Choroid plexus epithelial cell (primary cell): ENCODE results near the gene CHST11.

Source experiments
- DNase-seq: peaks from one replicate; pipeline ENCODE4 v3.0.0-alpha.2; 2010; ENCODE audit warnings: low read depth
- H3K4me3 ChIP-seq: 2 replicates; pipeline ENCODE4 v1.5.1; 2011; ENCODE audit warnings: low read depth, mild to moderate bottlenecking, control low read depth, low read length, moderate library complexity
- CTCF ChIP-seq: conservative IDR thresholded peaks from 2 replicates; pipeline ENCODE4 v1.5.1; 2011; ENCODE audit warnings: low read depth, mild to moderate bottlenecking, control low read depth, inconsistent platforms, low read length, moderate library complexity

CHST11 gene

GRCh38 chr12:104720339-104721038 is 263.7 kb downstream of the CHST11 start:
- peak overlapping the region; percentile 45 for H3K4me3 ChIP-seq
- TF ChIP-seq CTCF = no peak
- DNase-seq = peak; percentile 73

GRCh38 chr12:104721039-104721405 is 264.3 kb downstream of the CHST11 start:
- peak overlapping the region; percentile 45 for H3K4me3 ChIP-seq
- no peak for TF ChIP-seq CTCF
- DNase-seq = no peak

- DNase-seq = no peak
- H3K4me3 ChIP-seq = no peak overlapping the region
- no peak for TF ChIP-seq CTCF
Observed at GRCh38 chr12:104721936-104722335, 265.2 kb downstream of the CHST11 start.

- H3K4me3 ChIP-seq = no peak overlapping the region
- no peak for DNase-seq
- no peak for TF ChIP-seq CTCF
Observed at GRCh38 chr12:104722601-104723534, 266.1 kb downstream of the CHST11 start.

- no peak overlapping the region for H3K4me3 ChIP-seq
- TF ChIP-seq CTCF = no peak
- no peak for DNase-seq
Observed at GRCh38 chr12:104723895-104724294, 267.1 kb downstream of the CHST11 start.

- DNase-seq = peak; percentile 30
- H3K4me3 ChIP-seq = no peak overlapping the region
- TF ChIP-seq CTCF = no peak
Observed at GRCh38 chr12:104724992-104725585, 268.3 kb downstream of the CHST11 start.
